ENCODE data around the gene RNU7-1.
"Not testable (repeated sequence)": the region's sequence is repeated elsewhere in the genome, so short reads cannot be mapped to it uniquely, and the experiment has no call there.

RNU7-1 gene

GRCh38 chr12:6905414-6906040, 38.1 kb upstream of the RNU7-1 start:
- TF ChIP-seq CTCF (conservative IDR thresholded peaks at IDR 0.05; ENCODE audit: low read depth, low read length): no peak
- no peaks in the 10 kb centered on the region for H3K27me3 ChIP-seq (ENCODE audit: insufficient read depth, low read depth)
- peaks cover 8% of the 10 kb centered on the region for H3K4me1 ChIP-seq (ENCODE audit: low read depth, poor library complexity, severe bottlenecking)
- no peaks in the 10 kb centered on the region for H3K36me3 ChIP-seq (ENCODE audit: insufficient read depth)
- peak overlapping the region; percentile 72 for H3K9ac ChIP-seq
- H4K20me1 ChIP-seq (ENCODE audit: insufficient read depth): no peaks in the 10 kb centered on the region
- no peak overlapping the region; the same call in 1 of the 2 replicates for H3K27ac ChIP-seq
- no peak overlapping the region; the same call in 1 of the 2 replicates for H2AFZ ChIP-seq (ENCODE audit: low read depth)
- no peak overlapping the region for H3K4me3 ChIP-seq (IDR thresholded peaks at IDR 0.05; ENCODE audit: insufficient read depth, low read depth, low read length)
- H3K79me2 ChIP-seq (ENCODE audit: insufficient read depth, low read depth): no peaks in the 10 kb centered on the region
- H3K4me2 ChIP-seq: peak overlapping the region; percentile 97

- not testable (repeated sequence) for H3K4me3 ChIP-seq (IDR thresholded peaks at IDR 0.05; ENCODE audit: insufficient read depth, low read depth, low read length); H3K27me3 ChIP-seq (ENCODE audit: insufficient read depth, low read depth); H3K36me3 ChIP-seq (ENCODE audit: insufficient read depth); H3K9ac ChIP-seq; H3K4me2 ChIP-seq; H4K20me1 ChIP-seq (ENCODE audit: insufficient read depth); H3K79me2 ChIP-seq (ENCODE audit: insufficient read depth, low read depth); H3K4me1 ChIP-seq (ENCODE audit: low read depth, poor library complexity, severe bottlenecking); H3K27ac ChIP-seq; H2AFZ ChIP-seq (ENCODE audit: low read depth)
These were observed 35.5 kb upstream of the RNU7-1 start for GRCh38 chr12:6908141-6908540.

GRCh38 chr12:6909421-6910145, 34.0 kb upstream of the RNU7-1 start:
- H3K36me3 ChIP-seq (ENCODE audit: insufficient read depth): no peaks in the 10 kb centered on the region
- H2AFZ ChIP-seq (ENCODE audit: low read depth): no peak overlapping the region
- H3K9ac ChIP-seq: no peak overlapping the region
- no peak overlapping the region for H3K4me2 ChIP-seq
- TF ChIP-seq CTCF (conservative IDR thresholded peaks at IDR 0.05; ENCODE audit: low read depth, low read length): no peak
- no peaks in the 10 kb centered on the region for H4K20me1 ChIP-seq (ENCODE audit: insufficient read depth)
- H3K27ac ChIP-seq: no peak overlapping the region
- peaks cover 3% of the 10 kb centered on the region for H3K4me1 ChIP-seq (ENCODE audit: low read depth, poor library complexity, severe bottlenecking)
- no peaks in the 10 kb centered on the region for H3K79me2 ChIP-seq (ENCODE audit: insufficient read depth, low read depth)
- peaks cover 8% of the 10 kb centered on the region; the same call in 1 of the 2 replicates for H3K27me3 ChIP-seq (ENCODE audit: insufficient read depth, low read depth)
- H3K4me3 ChIP-seq (IDR thresholded peaks at IDR 0.05; ENCODE audit: insufficient read depth, low read depth, low read length): no peak overlapping the region

GRCh38 chr12:6912164-6912935, 31.3 kb upstream of the RNU7-1 start:
- Histone ChIP-seq H3K79me2 (ENCODE audit: insufficient read depth, low read depth) (no peaks in the 10 kb centered on the region), H3K27ac (no peak overlapping the region), H4K20me1 (ENCODE audit: insufficient read depth) (no peaks in the 10 kb centered on the region), H3K27me3 (ENCODE audit: insufficient read depth, low read depth) (peaks cover 11% of the 10 kb centered on the region; the same call in 1 of the 2 replicates), H3K4me2 (no peak overlapping the region), H3K9ac (no peak overlapping the region), H3K4me1 (ENCODE audit: low read depth, poor library complexity, severe bottlenecking) (peaks cover 8% of the 10 kb centered on the region), H3K36me3 (ENCODE audit: insufficient read depth) (no peaks in the 10 kb centered on the region), H3K4me3 (IDR thresholded peaks at IDR 0.05; ENCODE audit: insufficient read depth, low read depth, low read length) (no peak overlapping the region), H2AFZ (ENCODE audit: low read depth) (no peak overlapping the region)
- no peak for TF ChIP-seq CTCF (conservative IDR thresholded peaks at IDR 0.05; ENCODE audit: low read depth, low read length)

Data from KMS-11 (cell line).